Gastroesophageal sphincter (tissue), 4 donors: Measurements from ENCODE around the gene ANKS6. TPM values are rescaled to one million over a fixed set of nuclear protein-coding genes. Genes with fewer than 3 reads are reported as not detected.

Source experiments
- ATAC-seq: fragments of 150-250 bp; one replicate; pipeline ENCODE4 v1.9.1; 2016; ENCODE audit warnings: mild to moderate bottlenecking, moderate library complexity
- H3K27ac ChIP-seq, 4 donors: fragments of 200-600 bp; sonication (generic) in 3 of 4; 1 replicate in 3 of 4; 2 replicates in 1 of 4; pipeline ENCODE4 v1.5.1; 2016 to 2019
- H3K27me3 ChIP-seq: fragments of 200-600 bp; sonication (generic); one replicate; pipeline ENCODE4 v1.5.1; 2019
- H3K36me3 ChIP-seq, 2 donors: fragments of 200-600 bp; sonication (generic); one replicate each; pipeline ENCODE4 v1.5.1; 2019; ENCODE audit warnings: control low read depth in 1 of 2
- H3K4me1 ChIP-seq, 3 donors: fragments of 200-600 bp; sonication (generic); 1 replicate in 2 of 3; 2 replicates in 1 of 3; pipeline ENCODE4 v1.5.1; 2016 to 2019; ENCODE audit warnings: control low read depth in 2 of 3
- H3K4me3 ChIP-seq, 2 donors: fragments of 200-600 bp; sonication (generic); one replicate each; pipeline ENCODE4 v1.5.1; 2019; ENCODE audit warnings: mild to moderate bottlenecking in 1 of 2, moderate library complexity in 1 of 2
- H3K9me3 ChIP-seq, 3 donors: fragments of 200-600 bp; sonication (generic); one replicate each; pipeline ENCODE4 v1.5.1; 2017 to 2019; ENCODE audit warnings: control low read depth in 2 of 3
- CTCF ChIP-seq, 4 experiments: fragments of 200-600 bp in 2 of 4; fragments of 450-650 bp in 2 of 4; sonication (generic) in 1 of 4; IDR thresholded peaks; one replicate each; pipeline ENCODE4 v1.5.1; 2017 to 2019; ENCODE audit warnings: antibody characterized with exemption in 4 of 4, mild to moderate bottlenecking in 2 of 4, moderate library complexity in 2 of 4
- EP300 ChIP-seq: sonication (generic); formaldehyde crosslinking; IDR thresholded peaks from one replicate; pipeline ENCODE4 v1.6.1; 2017; ENCODE audit warnings: antibody characterized with exemption, mild to moderate bottlenecking
- POLR2A ChIP-seq, 2 donors: fragments of 450-650 bp; IDR thresholded peaks; one replicate each; pipeline ENCODE4 v1.6.1; 2017; ENCODE audit warnings: antibody characterized with exemption in 2 of 2, mild to moderate bottlenecking in 2 of 2, moderate library complexity in 1 of 2
- POLR2AphosphoS5 ChIP-seq: sonication (generic); formaldehyde crosslinking; IDR thresholded peaks from one replicate; pipeline ENCODE4 v1.6.1; 2017; ENCODE audit warnings: antibody characterized with exemption
- WGBS, 2 donors: methylation state at CpG; one replicate each; pipeline ENCODE4 v1.1.5; 2018; ENCODE audit warnings: low coverage in 1 of 2; 5-methylcytosine and 5-hydroxymethylcytosine counted together
- total RNA-seq, 4 donors: library from RNA; depleted of rRNA; stranded (reverse); fragments of >200 nt; gene quantifications; one replicate each; pipeline ENCODE4 v1.1.0, GENCODE V29; 2016

Gene ANKS6
- total RNA-seq, 4 donors from 2014 or later, result 17.6 to 38.4 (median 22.8) TPM

- H3K27ac ChIP-seq, result no peak overlapping the region
- no peaks in the 10 kb centered on the region for H3K4me1 ChIP-seq
- ATAC-seq, result no peak
- no peaks in the 10 kb centered on the region for H3K27me3 ChIP-seq
- no peaks in the 10 kb centered on the region for H3K9me3 ChIP-seq
- H3K36me3 ChIP-seq, result peaks cover 0 to 78% of the 10 kb centered on the region in 2 donors
- no peak for TF ChIP-seq POLR2AphosphoS5
- TF ChIP-seq POLR2A (IDR thresholded peaks at IDR 0.05), result no peak
- no peak for TF ChIP-seq CTCF (IDR thresholded peaks at IDR 0.05)
- TF ChIP-seq EP300, result no peak
- 95 to 100% methylated on average over 1 to 2 of the region's 11 CpGs for WGBS, 2 donors
- H3K4me3 ChIP-seq, result no peak overlapping the region
Observed at GRCh38 chr9:98780059-98780749, 16.2 kb downstream of the ANKS6 start.

GRCh38 chr9:98778711-98779530 lies 17.4 kb downstream of the ANKS6 start:
- H3K36me3 ChIP-seq, result peaks cover 0 to 78% of the 10 kb centered on the region in 2 donors
- WGBS, 2 donors, result 78 to 79% methylated on average over 6 to 8 of the region's 8 CpGs
- ATAC-seq, result no peak

GRCh38 chr9:98778251-98778650 lies 18.1 kb downstream of the ANKS6 start:
- Histone ChIP-seq H3K36me3 (peaks cover 0 to 78% of the 10 kb centered on the region in 2 donors), H3K4me1 (no peaks in the 10 kb centered on the region), H3K27me3 (no peaks in the 10 kb centered on the region), H3K4me3 (no peak overlapping the region), H3K9me3 (no peaks in the 10 kb centered on the region), H3K27ac (no peak overlapping the region)
- ATAC-seq, result no peak
- no peak for TF ChIP-seq POLR2AphosphoS5
- no peak for TF ChIP-seq CTCF (IDR thresholded peaks at IDR 0.05)
- WGBS, 2 donors, result 96% methylated on average over 5 of the region's 8 CpGs; no CpG with 5 or more reads in 1 of the 2 donors

More at GRCh38 chr9:98778711-98779530, 17.4 kb downstream of the ANKS6 start:
- Histone ChIP-seq H3K27me3 (no peaks in the 10 kb centered on the region), H3K4me1 (no peaks in the 10 kb centered on the region), H3K9me3 (no peaks in the 10 kb centered on the region), H3K4me3 (no peak overlapping the region), H3K27ac (no peak overlapping the region)
- TF ChIP-seq POLR2AphosphoS5 (no peak), EP300 (no peak), POLR2A (IDR thresholded peaks at IDR 0.05) (no peak), CTCF (IDR thresholded peaks at IDR 0.05) (no peak)

GRCh38 chr9:98777618-98778017 lies 18.7 kb downstream of the ANKS6 start:
- ATAC-seq, result no peak
- WGBS, 2 donors, result 90 to 93% methylated on average over 3 to 4 of the region's 4 CpGs
- no peaks in the 10 kb centered on the region for H3K4me1 ChIP-seq
- TF ChIP-seq EP300, result no peak
- no peak for TF ChIP-seq POLR2A (IDR thresholded peaks at IDR 0.05)
- TF ChIP-seq CTCF (IDR thresholded peaks at IDR 0.05), result no peak
- no peak for TF ChIP-seq POLR2AphosphoS5
- peaks cover 0 to 78% of the 10 kb centered on the region in 2 donors for H3K36me3 ChIP-seq
- H3K27me3 ChIP-seq, result no peaks in the 10 kb centered on the region
- no peak overlapping the region for H3K27ac ChIP-seq
- no peak overlapping the region for H3K4me3 ChIP-seq
- no peaks in the 10 kb centered on the region for H3K9me3 ChIP-seq
